A549 (cell line): ENCODE measurements around the gene TTC13. TPM values are rescaled to one million over a fixed set of nuclear protein-coding genes. Genes with fewer than 3 reads are reported as not detected.
A peak's percentile ranks its signal among the peaks of the same experiment; 100 is the strongest.

Experiments
- ATAC-seq, 2 experiments: fragments of 200-7000 bp in 1 of 2; fragments of >200 bp in 1 of 2; cut with Nextera tagmentation in 1 of 2; cut with Tn5 transposase in 1 of 2; 3 replicates each; pipeline versions ENCODE4 v1.8.0 to v1.9.1; 2018 to 2020; ENCODE audit warnings: mild to moderate bottlenecking in 1 of 2, moderate library complexity in 1 of 2
- CTCF ChIA-PET: fragments of 300-600 bp; sonication (Branson Sonifier 250); formaldehyde crosslinking; extraction: SDS; loops from one replicate; lab custom pipeline; 2021; ENCODE audit warnings: antibody characterized with exemption, inconsistent platforms; lab: Yijun Ruan, JAX
- POLR2A ChIA-PET: fragments of 350-600 bp; formaldehyde crosslinking; extraction: SDS; loops from one replicate; lab custom pipeline; 2021; ENCODE audit warnings: antibody characterized with exemption, inconsistent platforms; lab: Yijun Ruan, JAX
- DNase-seq, 2 experiments: peaks; one replicate each; pipeline versions ENCODE4 v3.0.0 to v3.0.0-alpha.2; 2011 to 2016; ENCODE audit warnings: low read depth in 1 of 2, low spot score in 1 of 2
- FAIRE-seq: peaks from 2 replicates; lab custom pipeline; 2011; peaks lifted over from hg19 to GRCh38; lab: Jason Lieb, UNC
- H3K27ac ChIP-seq, 2 experiments: fragments of >200 bp; sonication (Bioruptor Twin); formaldehyde crosslinking; 3 replicates each; pipeline ENCODE4 v1.5.1; 2016 to 2017
- H3K4me1 ChIP-seq: fragments of >200 bp; sonication (Bioruptor Twin); formaldehyde crosslinking; 3 replicates; pipeline ENCODE4 v1.6.1; 2016
- H3K4me2 ChIP-seq: fragments of >200 bp; sonication (Bioruptor Twin); formaldehyde crosslinking; 3 replicates; pipeline ENCODE4 v1.6.1; 2016
- H3K4me3 ChIP-seq: fragments of >200 bp; sonication (Bioruptor Twin); formaldehyde crosslinking; 3 replicates; pipeline ENCODE4 v1.5.1; 2016
- H3K9me3 ChIP-seq: fragments of >200 bp; sonication (Bioruptor Twin); formaldehyde crosslinking; 3 replicates; pipeline ENCODE4 v1.6.1; 2016
- BHLHE40 ChIP-seq: IDR thresholded peaks from 2 replicates; pipeline ENCODE4 v1.6.1; 2012; ENCODE audit warnings: low read depth, low read length, inconsistent platforms
- CEBPB ChIP-seq, 2 experiments: fragments of >200 bp in 1 of 2; sonication (Bioruptor Twin) in 1 of 2; formaldehyde crosslinking in 1 of 2; IDR thresholded peaks; 2 replicates each; pipeline ENCODE4 v1.6.1; 2012 to 2016
- CHD2 ChIP-seq: fragments of 150-350 bp; IDR thresholded peaks from 2 replicates; pipeline ENCODE4 v1.6.1; 2014; ENCODE audit warnings: low read length; ENCODE audit not compliant: partially characterized antibody
- CTCF ChIP-seq: fragments of >200 bp; sonication (Bioruptor Twin); formaldehyde crosslinking; IDR thresholded peaks from 3 replicates; pipeline ENCODE4 v1.5.1; 2016
- E2F6 ChIP-seq: IDR thresholded peaks from 2 replicates; pipeline ENCODE4 v1.6.1; 2012; ENCODE audit warnings: low read depth, borderline replicate concordance
- EHMT2 ChIP-seq: fragments of 200-600 bp; sonication (generic); IDR thresholded peaks from 2 replicates; pipeline ENCODE4 v1.6.1; 2016; ENCODE audit warnings: antibody characterized with exemption, low read depth, mild to moderate bottlenecking, moderate library complexity
- ELK1 ChIP-seq: fragments of 150-350 bp; IDR thresholded peaks from 2 replicates; pipeline ENCODE4 v1.6.1; 2014; ENCODE audit warnings: low read depth, mild to moderate bottlenecking, low read length
- FOSB ChIP-seq: fragments of 250-450 bp; sonication (Bioruptor Pico); IDR thresholded peaks from 2 replicates; pipeline ENCODE4 v1.5.0; 2020; ENCODE audit warnings: mild to moderate bottlenecking, moderate library complexity
- FOSL2 ChIP-seq, 2 experiments: fragments of 450-650 bp in 1 of 2; fragments of >200 bp in 1 of 2; sonication (Bioruptor Twin) in 1 of 2; formaldehyde crosslinking; IDR thresholded peaks; 2 replicates each; pipeline versions ENCODE4 v1.5.0 to v1.6.1; 2016 to 2020; ENCODE audit warnings: mild to moderate bottlenecking in 1 of 2, moderate library complexity in 1 of 2
- GATA3 ChIP-seq: IDR thresholded peaks from 2 replicates; pipeline ENCODE4 v1.6.1; 2012; ENCODE audit warnings: borderline replicate concordance
- HMGXB4 ChIP-seq: fragments of 250-450 bp; sonication (Bioruptor Pico); IDR thresholded peaks from 2 replicates; pipeline ENCODE4 v1.5.0; 2021; ENCODE audit warnings: mild to moderate bottlenecking, moderate library complexity, borderline replicate concordance
- HOXA7 ChIP-seq: fragments of 250-450 bp; sonication (Bioruptor Pico); IDR thresholded peaks from 2 replicates; pipeline ENCODE4 v1.5.0; 2020; ENCODE audit warnings: mild to moderate bottlenecking, moderate library complexity
- HOXB5 ChIP-seq: fragments of 250-450 bp; sonication (Bioruptor Pico); IDR thresholded peaks from 2 replicates; pipeline ENCODE4 v1.5.0; 2020; ENCODE audit warnings: mild to moderate bottlenecking, moderate library complexity
- JUN ChIP-seq, 2 experiments: fragments of >200 bp; sonication (Bioruptor Twin); formaldehyde crosslinking; IDR thresholded peaks; 2 replicates in 1 of 2; 3 replicates in 1 of 2; pipeline ENCODE4 v1.6.1; 2016 to 2017
- MAFK ChIP-seq: fragments of 450-650 bp; IDR thresholded peaks from 2 replicates; pipeline ENCODE4 v1.6.1; 2014; ENCODE audit not compliant: partially characterized antibody
- MAX ChIP-seq: IDR thresholded peaks from 2 replicates; pipeline ENCODE4 v1.6.1; 2012
- MYC ChIP-seq: IDR thresholded peaks from 2 replicates; pipeline ENCODE4 v1.6.1; 2012; ENCODE audit warnings: mild to moderate bottlenecking, inconsistent platforms, low read length, improper control_type of control experiment, borderline replicate concordance
- PHF8 ChIP-seq: fragments of 200-600 bp; sonication (generic); IDR thresholded peaks from 2 replicates; pipeline ENCODE4 v1.6.1; 2016; ENCODE audit warnings: low read depth, mild to moderate bottlenecking, antibody characterized with exemption, moderate library complexity, borderline replicate concordance
- POLR2A ChIP-seq: IDR thresholded peaks from 2 replicates; pipeline ENCODE4 v1.6.1; 2012; ENCODE audit warnings: mild to moderate bottlenecking, low read length
- POLR2AphosphoS2 ChIP-seq: conservative IDR thresholded peaks from 2 replicates; pipeline ENCODE4 v1.6.1; 2012; ENCODE audit warnings: low read length, improper control_type of control experiment, inconsistent platforms
- RAD21 ChIP-seq, 2 experiments: fragments of >200 bp in 1 of 2; sonication (Bioruptor Twin) in 1 of 2; formaldehyde crosslinking in 1 of 2; IDR thresholded peaks in 1 of 2; conservative IDR thresholded peaks in 1 of 2; 2 replicates in 1 of 2; 3 replicates in 1 of 2; pipeline ENCODE4 v1.6.1; 2012 to 2018; ENCODE audit warnings: inconsistent platforms in 1 of 2
- RARB ChIP-seq: fragments of 250-450 bp; sonication (Bioruptor Pico); IDR thresholded peaks from 2 replicates; pipeline ENCODE4 v1.8.0; 2021; ENCODE audit warnings: mild to moderate bottlenecking, moderate library complexity
- RFX5 ChIP-seq: fragments of 450-650 bp; IDR thresholded peaks from 2 replicates; pipeline ENCODE4 v1.7.1; 2014; ENCODE audit warnings: antibody characterized with exemption, mild to moderate bottlenecking, moderate library complexity
- RNF2 ChIP-seq: fragments of 200-600 bp; sonication (generic); IDR thresholded peaks from 2 replicates; pipeline ENCODE4 v1.6.1; 2016; ENCODE audit warnings: low read depth, mild to moderate bottlenecking, antibody characterized with exemption, moderate library complexity, borderline replicate concordance
- TFCP2L1 ChIP-seq: fragments of 250-450 bp; sonication (Bioruptor Pico); IDR thresholded peaks from 2 replicates; pipeline ENCODE4 v1.5.0; 2021; ENCODE audit warnings: mild to moderate bottlenecking
- ZC3H11A ChIP-seq: fragments of 450-650 bp; IDR thresholded peaks from 2 replicates; pipeline ENCODE4 v1.6.1; 2014; ENCODE audit warnings: antibody characterized with exemption, mild to moderate bottlenecking
- WGBS: methylation state at CpG from one replicate; pipeline ENCODE4 v1.1.6; 2017; ENCODE audit errors: missing lambda C conversion rate; 5-methylcytosine and 5-hydroxymethylcytosine counted together
- polyA plus RNA-seq, 4 experiments: library from polyadenylated mRNA; depleted of rRNA in 3 of 4; stranded (reverse); fragments of >200 nt; fragmentation: RNase III in 1 of 4; extraction: RNeasy Plus Mini Kit Qiagen cat#74134 plus additional on column Dnase treatment in 1 of 4; gene quantifications; 2 replicates in 3 of 4; 3 replicates in 1 of 4; pipeline ENCODE4 v1.2.3, GENCODE V29; 2011 to 2017

TTC13 gene
- polyA plus RNA-seq, 2 of the 4 experiments (the other 2 are of a cell fraction), result 12.5 to 22.7 TPM

- DNase-seq (no peak), FAIRE-seq (no peak), ATAC-seq (no peak)
- H3K9me3 ChIP-seq, result no peaks in the 10 kb centered on the region
- peaks cover 5% of the 10 kb centered on the region for H3K4me1 ChIP-seq
- ChIA-PET CTCF (no interaction called here), POLR2A (no interaction called here)
- TF ChIP-seq HMGXB4 (no peak), RARB (CRISPR knock-in tag) (no peak), ZC3H11A (no peak), GATA3 (no peak), RAD21 (conservative IDR thresholded peaks at IDR 0.05 in 1 of 2, IDR thresholded peaks at IDR 0.05 in 1 of 2) (no peak), MAFK (no peak), EHMT2 (no peak), POLR2A (no peak), BHLHE40 (no peak), CEBPB (IDR thresholded peaks at IDR 0.05) (no peak), HOXA7 (CRISPR knock-in tag) (no peak), HOXB5 (CRISPR knock-in tag) (no peak), RNF2 (no peak), CHD2 (no peak), POLR2AphosphoS2 (no peak)
- H3K27ac ChIP-seq, result no peak overlapping the region
- H3K4me3 ChIP-seq, result no peak overlapping the region
- no peak overlapping the region for H3K4me2 ChIP-seq
- WGBS, result 83% methylated on average over 7 of the region's 7 CpGs
Measured at GRCh38 chr1:230992100-230992774, 13.6 kb upstream of the TTC13 start.

GRCh38 chr1:230987448-230987847 lies 8.8 kb upstream of the TTC13 start:
- no peak for FAIRE-seq
- Histone ChIP-seq H3K4me1 (peaks cover 12% of the 10 kb centered on the region), H3K27ac (peak overlapping the region in 1 of 2 experiments; percentile 50; a peak in 3 of 6 replicates), H3K4me3 (no peak overlapping the region)
- CTCF ChIA-PET, result interaction anchor here (3.3 kb wide), 1 partner anchor 9 kb away, joined by 14 read pairs; the partner anchor contains the start of genes ARV1 and TTC13
- DNase-seq, result no peak
- 85% methylated on average over 3 of the region's 3 CpGs for WGBS
- ATAC-seq, result peak; percentile 43 to 60; a peak in 3 of 6 replicates
- TF ChIP-seq MAX (no peak), FOSB (CRISPR knock-in tag) (no peak), TFCP2L1 (no peak), FOSL2 (IDR thresholded peaks at IDR 0.05) (no peak), FOSL2 (CRISPR knock-in tag; IDR thresholded peaks at IDR 0.05) (no peak), JUN (IDR thresholded peaks at IDR 0.05) (no peak), RFX5 (no peak), ELK1 (no peak), HOXB5 (CRISPR knock-in tag) (no peak), E2F6 (no peak), MYC (no peak), CTCF (no peak), ZC3H11A (no peak), CHD2 (no peak), BHLHE40 (no peak), PHF8 (no peak), EHMT2 (no peak)
- TF ChIP-seq, all 56 proteins: peak for 0
- peak overlapping the region; percentile 48 for H3K4me2 ChIP-seq
- H3K9me3 ChIP-seq, result no peaks in the 10 kb centered on the region
- POLR2A ChIA-PET, result no interaction called here
